GM12892 (cell line): ENCODE data around the gene GLS2.

ENCODE experiments used
- POLR2A ChIP-seq: IDR thresholded peaks from 2 replicates; pipeline ENCODE4 v1.6.1; 2011; ENCODE audit warnings: low read depth, low read length, control low read depth
- POLR2AphosphoS5 ChIP-seq: IDR thresholded peaks from 2 replicates; pipeline ENCODE4 v1.6.1; 2011; ENCODE audit warnings: low read depth, low read length, control low read depth

DNA sequence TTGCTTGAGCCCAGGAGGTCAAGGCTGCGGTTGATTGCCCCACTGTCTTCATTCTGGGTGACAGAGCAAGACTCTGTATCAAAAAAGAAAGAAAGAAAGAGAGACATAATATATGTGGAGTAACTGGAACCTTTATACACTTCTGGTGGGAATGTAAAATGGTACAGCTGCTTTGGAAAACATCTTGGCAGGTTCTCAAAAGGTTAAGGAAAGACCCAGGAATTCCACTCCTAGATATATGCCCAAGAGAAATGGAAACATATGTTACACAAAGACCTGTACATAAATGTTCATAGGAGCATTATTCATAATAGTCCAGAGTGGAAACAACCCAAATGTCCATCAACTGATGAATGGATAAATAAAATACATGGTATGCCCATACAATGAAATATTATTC lies 40.9 kb upstream of the GLS2 start:
- TF ChIP-seq POLR2A = no peak
- TF ChIP-seq POLR2AphosphoS5 = no peak
